ENCODE results near the gene OR2S2.
"Not testable (repeated sequence)": the region's sequence is repeated elsewhere in the genome, so short reads cannot be mapped to it uniquely, and the experiment has no call there.

The OR2S2 gene

DNA sequence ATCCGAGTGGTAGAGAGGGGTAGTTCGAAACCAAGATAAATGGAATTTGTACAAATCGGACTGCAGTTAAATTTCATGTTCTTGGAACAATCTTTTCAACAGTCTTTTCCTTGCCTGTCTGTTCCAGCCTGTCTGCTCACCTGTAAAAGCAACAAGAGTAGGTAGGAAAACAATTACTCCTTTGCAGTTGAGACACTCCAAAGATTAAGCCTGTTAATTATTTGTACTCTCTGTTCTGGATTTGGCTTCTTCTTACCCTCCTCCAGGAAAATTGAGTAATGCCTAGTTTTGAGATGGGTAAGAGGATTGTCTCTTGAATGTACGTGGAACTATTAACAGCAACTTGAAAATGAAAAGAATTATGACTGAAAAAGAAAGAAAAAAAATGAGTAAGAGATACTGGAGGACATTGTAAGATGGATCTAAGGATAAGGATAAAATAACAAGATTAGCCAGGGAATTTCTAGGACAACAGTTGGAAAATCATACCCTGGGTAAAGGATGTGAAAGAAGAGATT lies 24.3 kb downstream of the OR2S2 start:
- DNase-seq (ENCODE audit: low spot score), result no peak

GRCh38 chr9:35932735-35933134 lies 25.2 kb downstream of the OR2S2 start:
- no peak for DNase-seq (ENCODE audit: low spot score)

DNA sequence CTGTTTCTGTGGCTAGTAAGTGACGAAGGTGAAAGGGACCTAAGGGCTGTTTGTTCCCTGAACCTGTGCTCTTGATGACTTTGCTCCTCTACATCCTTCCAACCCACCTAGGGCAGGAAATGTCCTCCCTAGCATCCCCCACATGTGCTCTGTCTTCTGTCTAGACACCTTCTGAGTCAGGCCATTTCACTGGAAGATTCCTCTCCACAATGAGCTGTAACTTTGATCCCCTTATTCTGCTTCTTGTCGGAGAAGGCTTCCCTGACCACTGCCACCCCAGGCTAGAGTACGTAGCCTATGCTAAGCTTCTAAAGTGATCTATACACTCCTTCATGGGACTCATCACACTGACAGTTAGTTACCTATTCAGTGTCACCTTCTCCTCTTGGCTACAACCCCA lies 27.0 kb downstream of the OR2S2 start:
- DNase-seq (ENCODE audit: low spot score), result no peak

- no peak for DNase-seq (ENCODE audit: low spot score)
Measured at GRCh38 chr9:35930521-35930920, 27.4 kb downstream of the OR2S2 start.

GRCh38 chr9:35929453-35929718 lies 28.6 kb downstream of the OR2S2 start:
- DNase-seq (ENCODE audit: low spot score), result no peak

DNA sequence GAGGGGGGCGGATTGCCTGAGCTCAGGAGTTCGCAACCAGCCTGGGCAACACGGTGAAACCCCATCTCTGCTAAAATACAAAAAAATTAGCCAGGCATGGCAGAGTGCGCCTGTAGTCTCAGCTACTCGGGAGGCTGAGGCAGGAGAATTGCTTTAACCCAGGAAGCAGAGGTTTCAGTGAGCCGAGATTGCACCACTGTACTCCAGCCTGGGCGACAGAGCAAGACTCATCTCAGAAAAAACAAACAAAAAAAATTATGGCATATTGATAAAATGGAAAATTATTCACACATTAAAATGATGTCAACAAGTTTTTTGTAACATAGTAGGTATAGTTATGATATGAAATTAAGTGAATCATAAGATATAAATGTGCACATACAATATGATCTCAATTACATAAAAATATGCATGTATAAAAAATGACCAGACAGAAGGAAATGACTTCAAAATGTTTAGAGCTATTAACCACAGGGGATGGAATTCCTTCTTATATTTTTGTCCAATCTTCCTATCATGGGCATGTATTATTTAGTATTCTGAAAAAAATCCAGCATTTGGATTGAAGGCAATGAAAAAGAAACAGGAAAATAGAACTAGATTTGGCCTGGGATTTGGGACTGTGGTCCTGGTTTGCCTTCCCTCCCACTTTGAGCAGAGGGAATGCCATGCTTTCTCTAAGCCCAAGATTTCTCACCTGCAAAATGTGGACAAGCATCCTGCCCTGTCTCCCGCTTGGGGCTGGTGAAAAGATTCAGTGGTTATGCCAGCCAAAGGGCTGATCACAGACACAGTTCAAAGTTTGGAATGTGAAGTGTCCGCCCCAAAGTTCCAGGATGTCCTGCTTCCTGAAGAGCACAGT lies 29.1 kb downstream of the OR2S2 start:
- no peak for DNase-seq (ENCODE audit: low spot score)

GRCh38 chr9:35923927-35924763 lies 33.8 kb downstream of the OR2S2 start:
- DNase-seq (ENCODE audit: low spot score), result no peak

GRCh38 chr9:35923598-35923926 lies 34.4 kb downstream of the OR2S2 start:
- no peak for DNase-seq (ENCODE audit: low spot score)

- DNase-seq (ENCODE audit: low spot score), result no peak
Measured at GRCh38 chr9:35920051-35920620, 37.8 kb downstream of the OR2S2 start.

DNA sequence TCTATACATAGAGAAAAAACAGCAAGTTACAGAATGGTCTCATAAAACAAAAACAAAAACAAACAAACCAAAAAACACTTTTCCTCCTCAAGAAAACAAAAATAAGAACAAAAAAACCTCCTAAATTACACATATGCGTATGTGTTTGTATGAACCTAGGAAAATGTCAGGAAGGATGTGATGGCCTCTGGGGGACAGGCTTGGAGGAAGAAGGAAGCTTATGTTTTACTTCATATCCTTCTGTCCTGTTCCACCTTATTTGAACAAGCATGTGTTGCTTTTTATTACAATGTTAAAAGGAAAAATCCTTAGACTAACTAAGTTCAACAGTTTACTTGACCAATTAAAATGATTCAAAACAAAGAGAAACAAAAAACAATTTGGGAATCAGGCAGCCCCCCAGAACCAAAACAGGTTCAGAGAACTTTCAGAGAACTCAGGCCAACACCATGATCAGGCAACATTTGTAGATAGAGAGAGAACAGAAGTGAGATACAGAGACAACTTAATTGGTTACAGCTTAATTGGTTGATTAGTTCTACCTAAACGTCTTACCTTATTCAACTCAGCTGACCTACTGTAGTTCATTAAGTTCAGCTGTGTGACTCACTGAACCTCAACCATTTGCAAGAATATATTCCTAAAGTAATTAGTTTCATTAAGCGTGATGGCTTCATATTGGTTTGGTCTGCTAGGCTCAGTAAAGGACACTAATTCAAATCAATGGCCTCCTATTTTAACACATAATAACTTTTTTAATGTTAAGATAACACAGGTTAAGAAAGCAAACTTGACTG lies 38.5 kb downstream of the OR2S2 start:
- no peak for DNase-seq (ENCODE audit: low spot score)

DNA sequence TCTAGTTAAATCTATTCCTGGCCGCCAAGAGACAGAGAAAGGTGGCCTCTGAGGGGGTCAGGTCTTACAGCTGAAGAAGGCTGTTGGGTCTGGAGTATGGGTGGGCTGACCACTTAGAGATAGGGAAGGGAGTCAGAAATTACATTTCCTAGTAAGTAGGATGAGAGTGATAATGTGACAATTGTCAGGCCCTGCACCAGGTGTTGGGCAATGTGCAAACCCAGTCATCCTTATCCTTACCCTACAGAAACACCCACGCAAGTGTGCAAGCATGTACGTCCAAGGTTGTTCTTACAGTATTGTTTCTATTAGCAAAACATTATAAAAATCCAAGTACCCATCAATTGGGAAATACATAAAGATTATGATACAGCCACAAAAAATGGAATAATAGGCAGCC lies 39.2 kb downstream of the OR2S2 start:
- no peak for DNase-seq (ENCODE audit: low spot score)

DNA sequence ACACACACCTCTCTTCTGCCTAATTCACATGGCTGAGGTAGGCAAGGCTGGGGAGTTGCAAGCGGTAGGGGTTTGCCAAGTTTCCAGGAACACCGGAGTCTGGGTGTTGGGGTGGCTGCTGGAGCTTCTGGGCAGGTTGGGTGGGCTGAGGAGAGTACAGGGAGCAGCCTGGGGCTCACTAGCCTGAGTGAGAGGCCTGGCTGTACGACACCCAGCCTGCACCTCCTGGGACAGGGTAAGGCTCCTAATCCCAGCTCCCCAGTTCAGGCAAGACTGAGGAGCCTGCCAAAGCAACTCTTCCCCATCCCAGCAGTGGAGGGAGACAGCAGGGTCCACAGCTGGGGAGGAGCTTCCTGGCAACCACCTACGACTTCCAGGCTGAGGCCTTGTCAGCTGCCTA lies 40.7 kb downstream of the OR2S2 start:
- DNase-seq (ENCODE audit: low spot score), result no peak

- no peak for DNase-seq (ENCODE audit: low spot score)
Measured at GRCh38 chr9:35915681-35916294, 42.2 kb downstream of the OR2S2 start.

DNA sequence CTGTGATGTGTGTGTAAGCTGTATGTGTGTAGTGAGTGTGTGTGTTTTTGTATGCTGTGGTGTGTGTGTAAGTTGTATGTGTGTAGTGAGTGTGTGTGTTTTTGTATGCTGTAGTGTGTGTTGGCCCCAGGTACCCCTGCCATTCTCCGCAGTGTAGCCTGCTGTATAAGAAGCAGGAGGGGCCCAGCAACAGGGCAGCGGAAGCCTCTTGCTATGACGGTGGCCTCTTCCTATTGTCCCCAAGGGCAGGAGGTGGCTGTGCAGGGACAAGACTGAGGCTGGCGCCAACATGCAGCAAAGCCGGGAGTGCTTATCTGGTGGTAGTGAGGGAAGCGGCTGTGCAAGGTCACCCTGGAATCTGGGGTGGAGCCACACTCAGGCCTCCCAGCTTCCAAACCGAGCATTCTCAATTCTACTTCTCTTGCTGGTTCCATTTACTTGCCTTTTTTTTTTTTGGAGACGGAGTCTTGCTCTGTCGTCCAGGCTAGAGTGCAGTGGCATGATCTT lies 43.6 kb downstream of the OR2S2 start:
- DNase-seq (ENCODE audit: low spot score), result peak; percentile 93

DNA sequence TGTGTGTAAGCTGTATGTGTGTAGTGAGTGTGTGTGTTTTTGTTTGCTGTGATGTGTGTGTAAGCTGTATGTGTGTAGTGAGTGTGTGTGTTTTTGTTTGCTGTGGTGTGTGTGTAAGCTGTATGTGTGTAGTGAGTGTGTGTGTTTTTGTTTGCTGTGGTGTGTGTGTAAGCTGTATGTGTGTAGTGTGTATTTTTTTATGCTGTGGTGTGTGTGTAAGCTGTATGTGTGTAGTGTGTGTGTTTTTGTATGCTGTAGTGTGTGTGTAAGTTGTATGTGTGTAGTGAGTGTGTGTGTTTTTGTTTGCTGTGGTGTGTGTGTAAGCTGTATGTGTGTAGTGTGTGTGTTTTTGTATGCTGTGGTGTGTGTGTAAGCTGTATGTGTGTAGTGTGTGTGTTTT lies 44.5 kb downstream of the OR2S2 start:
- DNase-seq (ENCODE audit: low spot score), result not testable (repeated sequence)

GRCh38 chr9:35912791-35913400 lies 45.1 kb downstream of the OR2S2 start:
- no peak for DNase-seq (ENCODE audit: low spot score)

- DNase-seq (ENCODE audit: low spot score), result no peak
Measured at GRCh38 chr9:35911690-35912089, 46.3 kb downstream of the OR2S2 start.

GRCh38 chr9:35910613-35911359 lies 47.2 kb downstream of the OR2S2 start:
- peak; percentile 76 for DNase-seq (ENCODE audit: low spot score)

DNA sequence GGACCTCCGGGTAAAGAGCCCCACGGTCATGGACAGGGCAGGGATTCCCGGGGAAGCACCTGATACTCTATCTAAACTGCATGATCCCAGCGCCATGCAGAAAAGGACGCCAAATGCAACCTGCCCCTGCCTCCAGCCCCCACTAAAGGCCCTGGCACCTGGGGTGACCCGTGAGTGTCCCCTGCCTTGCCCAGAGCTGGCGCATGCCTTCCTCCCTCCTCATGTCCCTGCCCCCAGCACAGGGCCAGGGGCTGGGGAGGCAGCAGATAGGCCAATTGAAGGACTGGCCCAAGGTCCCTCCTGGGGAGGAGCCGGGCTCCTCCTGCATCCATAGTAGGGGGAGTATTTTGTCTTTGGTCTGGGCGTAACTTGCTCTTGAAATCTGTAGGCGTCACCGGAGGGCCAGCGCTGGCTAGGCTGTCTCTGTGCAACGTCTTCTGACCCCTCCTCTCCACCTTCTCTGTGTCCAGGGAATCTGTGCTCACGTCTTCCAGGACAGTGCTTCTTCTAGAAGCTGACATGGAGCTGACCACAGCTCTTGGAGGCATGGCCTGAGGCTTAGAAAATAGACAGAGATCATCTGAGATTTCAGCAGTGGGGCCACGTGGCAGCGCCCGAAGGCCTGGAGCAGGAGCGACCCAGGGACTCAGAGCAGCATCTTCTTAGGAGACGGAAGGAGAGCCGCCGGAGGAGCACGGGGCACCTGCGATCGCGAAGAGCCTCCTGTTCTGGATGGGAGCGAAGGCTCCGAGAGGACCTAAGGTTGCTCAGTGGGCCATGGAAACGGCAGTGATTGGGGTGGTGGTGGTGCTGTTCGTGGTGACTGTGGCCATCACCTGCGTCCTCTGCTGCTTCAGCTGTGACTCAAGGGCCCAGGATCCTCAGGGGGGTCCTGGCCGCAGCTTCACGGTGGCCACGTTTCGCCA lies 48.0 kb downstream of the OR2S2 start:
- peak; percentile 75 for DNase-seq (ENCODE audit: low spot score)

Measured in kidney capillary endothelial cell (primary cell).